Esophagus muscularis mucosa (tissue), 4 donors: ENCODE measurements around the gene CUEDC2. TPM values are rescaled to one million over a fixed set of nuclear protein-coding genes. Genes with fewer than 3 reads are reported as not detected.
A peak's percentile ranks its signal among the peaks of the same experiment; 100 is the strongest.

Source experiments
- DNase-seq: peaks from one replicate; pipeline ENCODE4 v3.0.0-alpha.2; 2017; ENCODE audit errors: extremely low spot score
- H3K27ac ChIP-seq, 4 donors: fragments of 200-600 bp; sonication (generic); replicated peaks in 1 of 4; 1 replicate in 3 of 4; 2 replicates in 1 of 4; pipeline ENCODE4 v1.5.1; 2016 to 2019; ENCODE audit warnings: mild to moderate bottlenecking in 1 of 4
- H3K27me3 ChIP-seq, 4 donors: fragments of 200-600 bp; sonication (generic); one replicate each; pipeline versions ENCODE4 v1.5.1 to v1.6.0; 2016 to 2019
- H3K36me3 ChIP-seq, 4 donors: fragments of 200-600 bp; sonication (generic); one replicate each; pipeline ENCODE4 v1.5.1; 2016 to 2019
- H3K4me1 ChIP-seq, 4 donors: fragments of 200-600 bp; sonication (generic); one replicate each; pipeline ENCODE4 v1.5.1; 2016 to 2019
- H3K4me3 ChIP-seq, 4 donors: fragments of 200-600 bp; sonication (generic); 1 replicate in 2 of 4; 2 replicates in 2 of 4; pipeline ENCODE4 v1.5.1; 2016 to 2019; ENCODE audit warnings: mild to moderate bottlenecking in 4 of 4, moderate library complexity in 1 of 4
- H3K9me3 ChIP-seq, 4 donors: fragments of 200-600 bp; sonication (generic); 1 replicate in 3 of 4; 2 replicates in 1 of 4; pipeline ENCODE4 v1.5.1; 2016 to 2019
- EP300 ChIP-seq: sonication (generic); formaldehyde crosslinking; IDR thresholded peaks from one replicate; pipeline ENCODE4 v1.6.1; 2017; ENCODE audit warnings: antibody characterized with exemption
- POLR2A ChIP-seq: fragments of 450-650 bp; IDR thresholded peaks from one replicate; pipeline ENCODE4 v1.6.1; 2017; ENCODE audit warnings: antibody characterized with exemption, moderate library complexity, mild to moderate bottlenecking, low read depth
- POLR2AphosphoS5 ChIP-seq, 2 donors: sonication (generic); formaldehyde crosslinking; IDR thresholded peaks; one replicate each; pipeline ENCODE4 v1.6.1; 2017; ENCODE audit warnings: antibody characterized with exemption in 2 of 2
- WGBS: methylation state at CpG from one replicate; pipeline ENCODE4 v1.1.5; 2018; 5-methylcytosine and 5-hydroxymethylcytosine counted together
- intact Hi-C: fragments of 100-400 bp; cut with DNase I; formaldehyde crosslinking; loops from one replicate; pipeline ENCODE4 v1.15.1; 2023
- total RNA-seq, 4 donors: library from RNA; depleted of rRNA; stranded (reverse); fragments of >200 nt; gene quantifications; one replicate each; pipeline versions ENCODE4 v1.1.0 to v1.2.1, GENCODE V29; 2016
- TF ChIP-seq, protein P1 (sequence below), 3 experiments: fragments of 200-600 bp in 2 of 3; fragments of 450-650 bp in 1 of 3; sonication (generic) in 2 of 3; IDR thresholded peaks; one replicate each; pipeline ENCODE4 v1.5.1; 2017 to 2019; ENCODE audit warnings: antibody characterized with exemption in 3 of 3, mild to moderate bottlenecking in 2 of 3, moderate library complexity in 1 of 3

Gene CUEDC2
- total RNA-seq, 4 donors from 2014 or later: 61.0 to 92.7 (median 71.2) TPM

DNA sequence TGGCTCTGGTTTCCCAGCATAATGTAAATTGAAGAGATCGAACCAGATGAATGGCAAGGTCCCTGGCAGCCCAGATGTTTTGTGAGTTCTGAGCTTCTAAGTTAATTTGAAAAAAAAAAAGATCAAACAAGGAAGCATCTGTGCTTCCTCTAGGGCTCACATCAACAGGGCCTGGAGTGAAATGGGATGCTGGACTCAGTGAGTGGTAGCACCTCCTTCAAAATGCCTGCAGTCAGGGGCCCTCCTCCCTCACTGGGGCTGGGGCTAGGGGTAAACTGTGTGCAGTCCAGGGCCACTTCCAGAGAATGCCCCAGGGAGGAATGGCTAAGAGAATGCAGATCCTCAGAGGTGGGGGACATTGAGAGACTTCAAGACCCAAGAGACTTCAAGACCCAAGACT is 6.0 kb upstream of the CUEDC2 start:
- H3K27ac ChIP-seq: no peak overlapping the region
- no peaks in the 10 kb centered on the region for H3K36me3 ChIP-seq
- no peak for TF ChIP-seq EP300
- TF ChIP-seq POLR2AphosphoS5 (IDR thresholded peaks at IDR 0.05): no peak
- H3K4me3 ChIP-seq: no peak overlapping the region
- H3K9me3 ChIP-seq: no peaks in the 10 kb centered on the region
- intact Hi-C loops: no loop called here
- 100% methylated on average over 1 of the region's 1 CpG for WGBS
- H3K27me3 ChIP-seq: peaks cover 0 to 39% (median 4%) of the 10 kb centered on the region in 4 donors
- peaks cover 0 to 19% (median 8%) of the 10 kb centered on the region in 4 donors for H3K4me1 ChIP-seq
- no peak for DNase-seq

DNA sequence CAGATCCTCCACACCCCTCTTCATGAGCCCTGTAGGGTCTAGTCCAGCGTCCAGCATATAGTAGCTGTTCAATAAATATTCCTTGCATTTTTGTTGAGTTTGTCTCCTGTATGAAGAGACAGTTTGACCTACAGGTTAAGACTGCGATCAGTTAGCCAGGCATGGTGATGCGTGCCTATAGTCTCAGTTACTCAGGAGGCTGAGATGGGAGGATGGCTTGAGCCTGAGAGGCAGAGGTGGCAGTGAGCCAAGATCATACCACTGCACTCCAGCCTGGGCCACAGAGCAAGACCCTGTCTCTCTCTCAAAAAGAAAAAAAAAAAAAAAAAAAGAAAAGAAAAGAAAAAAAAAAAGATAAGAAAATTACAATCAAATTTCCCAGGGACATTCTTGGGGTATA is 5.1 kb upstream of the CUEDC2 start:
- no peak overlapping the region for H3K4me3 ChIP-seq
- DNase-seq: no peak
- H3K4me1 ChIP-seq: peaks cover 4 to 26% (median 15%) of the 10 kb centered on the region in 4 donors
- intact Hi-C loops: no loop called here
- no peak overlapping the region for H3K27ac ChIP-seq
- H3K36me3 ChIP-seq: no peaks in the 10 kb centered on the region
- 94% methylated on average over 3 of the region's 3 CpGs for WGBS
- no peaks in the 10 kb centered on the region for H3K9me3 ChIP-seq
- TF ChIP-seq POLR2AphosphoS5 (IDR thresholded peaks at IDR 0.05) (no peak), EP300 (no peak), POLR2A (no peak)
- TF ChIP-seq, protein P1, sequence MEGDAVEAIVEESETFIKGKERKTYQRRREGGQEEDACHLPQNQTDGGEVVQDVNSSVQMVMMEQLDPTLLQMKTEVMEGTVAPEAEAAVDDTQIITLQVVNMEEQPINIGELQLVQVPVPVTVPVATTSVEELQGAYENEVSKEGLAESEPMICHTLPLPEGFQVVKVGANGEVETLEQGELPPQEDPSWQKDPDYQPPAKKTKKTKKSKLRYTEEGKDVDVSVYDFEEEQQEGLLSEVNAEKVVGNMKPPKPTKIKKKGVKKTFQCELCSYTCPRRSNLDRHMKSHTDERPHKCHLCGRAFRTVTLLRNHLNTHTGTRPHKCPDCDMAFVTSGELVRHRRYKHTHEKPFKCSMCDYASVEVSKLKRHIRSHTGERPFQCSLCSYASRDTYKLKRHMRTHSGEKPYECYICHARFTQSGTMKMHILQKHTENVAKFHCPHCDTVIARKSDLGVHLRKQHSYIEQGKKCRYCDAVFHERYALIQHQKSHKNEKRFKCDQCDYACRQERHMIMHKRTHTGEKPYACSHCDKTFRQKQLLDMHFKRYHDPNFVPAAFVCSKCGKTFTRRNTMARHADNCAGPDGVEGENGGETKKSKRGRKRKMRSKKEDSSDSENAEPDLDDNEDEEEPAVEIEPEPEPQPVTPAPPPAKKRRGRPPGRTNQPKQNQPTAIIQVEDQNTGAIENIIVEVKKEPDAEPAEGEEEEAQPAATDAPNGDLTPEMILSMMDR (IDR thresholded peaks at IDR 0.05): no peak
- H3K27me3 ChIP-seq: peaks cover 0 to 39% (median 4%) of the 10 kb centered on the region in 4 donors

DNA sequence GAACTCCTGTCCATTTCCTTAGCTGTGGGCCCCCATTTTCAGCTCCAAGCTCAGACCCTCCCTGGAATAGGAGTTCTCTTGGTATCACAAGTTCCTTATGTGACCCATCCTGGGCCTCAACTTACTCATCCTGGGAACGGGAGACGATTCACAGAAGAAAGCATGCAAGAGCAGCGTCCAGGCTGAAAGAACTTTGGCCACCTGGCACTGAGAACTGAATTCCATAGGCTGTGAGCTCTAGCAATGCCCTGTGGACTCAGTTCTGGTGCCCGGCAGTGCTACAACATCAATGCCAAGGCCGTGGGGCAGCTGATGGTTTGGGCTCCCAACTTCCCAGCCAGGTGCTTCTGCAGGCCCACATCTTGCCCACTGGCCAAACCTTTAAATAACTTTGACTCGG is 3.9 kb upstream of the CUEDC2 start:
- TF ChIP-seq POLR2A (no peak), EP300 (no peak), POLR2AphosphoS5 (IDR thresholded peaks at IDR 0.05) (no peak)
- TF ChIP-seq, protein P1 (IDR thresholded peaks at IDR 0.05): no peak
- Histone ChIP-seq H3K27me3 (peaks cover 0 to 39% (median 4%) of the 10 kb centered on the region in 4 donors), H3K4me1 (peaks cover 12 to 34% (median 23%) of the 10 kb centered on the region in 4 donors), H3K9me3 (no peaks in the 10 kb centered on the region), H3K36me3 (no peaks in the 10 kb centered on the region), H3K27ac (no peak overlapping the region), H3K4me3 (peak overlapping the region in 2 of 4 donors; percentile 23 to 43)
- DNase-seq: no peak
- WGBS: 77% methylated on average over 6 of the region's 6 CpGs
- intact Hi-C loops: no loop called here

DNA sequence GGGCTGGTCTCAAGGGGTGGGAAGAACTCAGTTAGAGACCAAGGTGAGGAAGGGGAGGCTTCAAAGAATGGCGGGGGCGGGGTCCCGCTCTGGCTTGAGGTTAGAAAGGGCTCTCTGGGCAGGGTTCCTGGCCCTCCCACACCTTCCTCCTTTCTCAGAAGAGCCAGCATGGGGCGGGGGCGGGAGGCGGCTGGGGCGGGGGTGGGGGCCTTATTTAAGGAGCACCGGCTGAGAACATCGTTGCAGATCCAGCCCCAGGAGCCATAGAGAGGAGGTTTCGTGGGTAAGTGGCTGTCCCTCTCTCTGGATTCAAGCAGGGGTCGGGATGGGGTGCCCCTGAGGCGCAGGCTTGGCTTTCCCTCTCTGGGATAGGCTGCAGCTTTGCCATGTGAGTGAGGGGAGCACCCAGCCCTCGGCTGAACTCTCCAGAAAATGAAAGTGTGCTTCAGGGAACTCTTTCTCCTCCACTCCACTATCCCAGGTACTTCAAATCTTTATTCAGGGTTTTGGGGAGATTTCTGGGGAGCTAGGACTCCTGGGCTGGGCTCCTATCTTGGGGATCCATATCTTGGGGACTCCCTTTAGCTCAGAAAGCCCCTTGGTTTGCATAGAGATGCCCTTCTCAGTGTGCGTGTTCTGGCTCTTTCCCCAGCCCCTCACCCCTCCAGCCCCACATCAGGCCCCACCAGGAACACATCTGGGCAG is 3.3 kb upstream of the CUEDC2 start:
- Histone ChIP-seq H3K9me3 (no peaks in the 10 kb centered on the region), H3K27ac (peak overlapping the region in 2 of 4 donors; percentile 13 to 40), H3K4me3 (peak overlapping the region; percentile 21 to 43 (median 24)), H3K36me3 (no peaks in the 10 kb centered on the region), H3K27me3 (peaks cover 0 to 39% (median 4%) of the 10 kb centered on the region in 4 donors), H3K4me1 (peaks cover 14 to 38% (median 27%) of the 10 kb centered on the region in 4 donors)
- DNase-seq: no peak
- TF ChIP-seq POLR2AphosphoS5 (IDR thresholded peaks at IDR 0.05): no peak
- no peak for TF ChIP-seq EP300
- TF ChIP-seq POLR2A: no peak
- TF ChIP-seq, protein P1 (IDR thresholded peaks at IDR 0.05): no peak
- 16% methylated on average over 12 of the region's 14 CpGs for WGBS
- intact Hi-C loops: no loop called here

DNA sequence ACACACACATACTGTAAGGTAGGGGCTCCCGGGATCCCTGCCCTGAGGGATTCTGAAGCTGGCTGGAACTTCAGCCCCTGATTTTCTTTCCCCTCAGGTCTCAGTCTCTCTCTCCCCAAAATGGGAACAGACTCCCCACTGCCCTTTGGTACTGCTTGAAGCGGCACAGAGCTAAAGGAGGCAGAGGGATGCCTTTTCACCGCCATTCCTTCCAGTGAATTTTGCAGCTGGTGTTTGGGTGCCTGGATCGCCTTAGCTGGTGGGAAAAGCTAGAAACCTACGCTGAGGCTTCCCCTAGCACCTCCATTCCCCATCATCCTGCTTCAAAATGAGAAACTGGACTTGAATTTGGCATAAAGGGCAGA is 2.7 kb upstream of the CUEDC2 start:
- Histone ChIP-seq H3K4me1 (peaks cover 14 to 38% (median 27%) of the 10 kb centered on the region in 4 donors), H3K27me3 (peaks cover 0 to 39% (median 4%) of the 10 kb centered on the region in 4 donors), H3K4me3 (peak overlapping the region in 1 of 4 donors; percentile 43), H3K27ac (peak overlapping the region in 2 of 4 donors; percentile 13 to 40), H3K36me3 (no peaks in the 10 kb centered on the region), H3K9me3 (no peaks in the 10 kb centered on the region)
- DNase-seq: no peak
- intact Hi-C loops: no loop called here
- 35% methylated on average over 5 of the region's 5 CpGs for WGBS
- no peak for TF ChIP-seq POLR2AphosphoS5 (IDR thresholded peaks at IDR 0.05)
- no peak for TF ChIP-seq EP300
- TF ChIP-seq, protein P1 (IDR thresholded peaks at IDR 0.05): no peak
- no peak for TF ChIP-seq POLR2A
